GM10266 (cell line): ENCODE measurements around the gene ABTB1.

Source experiments
- DNase-seq: peaks from one replicate; pipeline ENCODE4 v3.0.0; 2012; ENCODE audit errors: extremely low spot score
- CTCF ChIP-seq: IDR thresholded peaks from 2 replicates; pipeline ENCODE4 v1.5.1; 2012; ENCODE audit warnings: mild to moderate bottlenecking, low read depth; ENCODE audit not compliant: control insufficient read depth, insufficient read depth; ENCODE audit errors: missing control alignments

ABTB1 gene

DNA sequence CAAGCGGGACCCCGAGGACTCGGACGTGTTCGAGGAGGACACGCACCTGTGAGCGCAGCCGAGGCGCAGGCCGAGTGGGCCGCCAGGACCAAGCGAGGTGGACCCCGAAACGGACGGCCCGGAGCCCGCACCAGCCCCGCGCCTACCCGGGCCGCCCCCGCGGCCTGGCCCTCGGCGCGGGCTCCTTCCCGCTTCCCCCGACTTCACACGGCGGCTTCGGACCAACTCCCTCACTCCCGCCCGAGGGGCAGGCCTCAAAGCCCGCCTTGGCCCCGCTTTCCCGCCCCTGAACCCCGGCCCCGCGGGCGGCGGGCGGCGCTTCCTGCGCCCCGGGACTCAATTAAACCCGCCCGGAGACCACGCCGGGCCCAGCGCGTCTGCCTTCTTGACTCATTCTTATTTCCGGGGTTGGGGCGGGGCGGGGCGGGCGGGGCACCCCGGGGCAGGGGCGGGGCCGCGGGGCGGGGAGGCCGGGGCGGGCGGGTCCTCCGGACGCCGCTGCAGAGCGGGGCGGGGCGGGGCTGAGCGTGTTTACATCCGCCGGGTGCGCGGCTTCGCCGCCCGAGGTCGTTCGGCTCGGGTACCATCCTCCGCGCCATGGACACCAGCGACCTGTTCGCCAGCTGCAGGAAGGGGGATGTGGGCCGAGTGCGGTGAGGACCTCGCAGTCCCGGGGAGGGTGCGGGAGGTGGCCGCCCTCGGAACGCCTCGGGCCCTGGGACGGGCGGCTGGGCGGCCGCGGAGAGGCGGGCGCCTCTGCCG is at the start of gene ABTB1:
ABTB1 (plus strand) TSS at position 524 of the 762 bp plus-strand sequence; CDS start at position 598, 74 bp downstream.
- TF ChIP-seq CTCF = no peak
- DNase-seq = peak; percentile 99

GRCh38 chr3:127624063-127624462 is 48.7 kb upstream of the ABTB1 start:
- no peak for TF ChIP-seq CTCF
- no peak for DNase-seq

- no peak for DNase-seq
- no peak for TF ChIP-seq CTCF
Observed at GRCh38 chr3:127625821-127626220, 46.9 kb upstream of the ABTB1 start.

- DNase-seq = no peak
- TF ChIP-seq CTCF = no peak
Observed at GRCh38 chr3:127628426-127628787, 44.3 kb upstream of the ABTB1 start.

- no peak for TF ChIP-seq CTCF
- DNase-seq = peak; percentile 78
Observed at GRCh38 chr3:127628788-127629466, 43.8 kb upstream of the ABTB1 start, which contains the start of gene PODXL2. Gene PODXL2 (plus strand): TSS chr3:127629185. CDS start chr3:127629220, 35 bp downstream.

- DNase-seq = no peak
Observed at GRCh38 chr3:127629467-127630403, 43.0 kb upstream of the ABTB1 start.

More at GRCh38 chr3:127629467-127630403, 43.0 kb upstream of the ABTB1 start:
- TF ChIP-seq CTCF = no peak
